ENCODE results near the gene VTN.

VTN gene

GRCh38 chr17:28407130-28407973 lies 37.2 kb upstream of the VTN start:
- no peak overlapping the region for H3K4me3 ChIP-seq (replicated peaks; ENCODE audit: low read depth, low read length)
- no peak for DNase-seq (ENCODE audit: extremely low read depth, low read depth)
- TF ChIP-seq CTCF (IDR thresholded peaks at IDR 0.05; ENCODE audit: low read depth, low read length, missing control alignments), result no peak

- peak overlapping the region; percentile 63 for H3K4me3 ChIP-seq (replicated peaks; ENCODE audit: low read depth, low read length)
- no peak for DNase-seq (ENCODE audit: extremely low read depth, low read depth)
- no peak for TF ChIP-seq CTCF (IDR thresholded peaks at IDR 0.05; ENCODE audit: low read depth, low read length, missing control alignments)
These were observed 36.3 kb upstream of the VTN start for GRCh38 chr17:28406473-28406814.

- H3K4me3 ChIP-seq (replicated peaks; ENCODE audit: low read depth, low read length), result peak within 1 kb of the TSS; percentile 63
- no peak for DNase-seq (ENCODE audit: extremely low read depth, low read depth)
- TF ChIP-seq CTCF (IDR thresholded peaks at IDR 0.05; ENCODE audit: low read depth, low read length, missing control alignments), result no peak
These were observed 35.7 kb upstream of the VTN start, which contains the start of gene SLC46A1 for GRCh38 chr17:28405632-28406472. Gene SLC46A1 (minus strand): TSS chr17:28406212. CDS start chr17:28406114, 98 bp downstream.

GRCh38 chr17:28404812-28405570 lies 34.9 kb upstream of the VTN start:
- TF ChIP-seq CTCF (IDR thresholded peaks at IDR 0.05; ENCODE audit: low read depth, low read length, missing control alignments), result no peak
- DNase-seq (ENCODE audit: extremely low read depth, low read depth), result no peak
- H3K4me3 ChIP-seq (replicated peaks; ENCODE audit: low read depth, low read length), result peak overlapping the region; percentile 63

- DNase-seq (ENCODE audit: extremely low read depth, low read depth), result no peak
- H3K4me3 ChIP-seq (replicated peaks; ENCODE audit: low read depth, low read length), result no peak overlapping the region
- no peak for TF ChIP-seq CTCF (IDR thresholded peaks at IDR 0.05; ENCODE audit: low read depth, low read length, missing control alignments)
These were observed 34.3 kb upstream of the VTN start for GRCh38 chr17:28404461-28404811.

GRCh38 chr17:28404007-28404406 lies 33.9 kb upstream of the VTN start:
- no peak for DNase-seq (ENCODE audit: extremely low read depth, low read depth)

More at GRCh38 chr17:28404007-28404406, 33.9 kb upstream of the VTN start:
- no peak overlapping the region for H3K4me3 ChIP-seq (replicated peaks; ENCODE audit: low read depth, low read length)
- TF ChIP-seq CTCF (IDR thresholded peaks at IDR 0.05; ENCODE audit: low read depth, low read length, missing control alignments), result no peak

Measured in HFF-Myc (cell line).